Globus pallidus (tissue), 1 donor: ENCODE data around the gene PSMF1.
"Not testable (repeated sequence)": the region's sequence is repeated elsewhere in the genome, so short reads cannot be mapped to it uniquely, and the experiment has no call there.

Experiments
- DNase-seq: peaks from one replicate; pipeline ENCODE4 v3.0.0-alpha.2; 2015; ENCODE audit warnings: low spot score

PSMF1 gene

DNA sequence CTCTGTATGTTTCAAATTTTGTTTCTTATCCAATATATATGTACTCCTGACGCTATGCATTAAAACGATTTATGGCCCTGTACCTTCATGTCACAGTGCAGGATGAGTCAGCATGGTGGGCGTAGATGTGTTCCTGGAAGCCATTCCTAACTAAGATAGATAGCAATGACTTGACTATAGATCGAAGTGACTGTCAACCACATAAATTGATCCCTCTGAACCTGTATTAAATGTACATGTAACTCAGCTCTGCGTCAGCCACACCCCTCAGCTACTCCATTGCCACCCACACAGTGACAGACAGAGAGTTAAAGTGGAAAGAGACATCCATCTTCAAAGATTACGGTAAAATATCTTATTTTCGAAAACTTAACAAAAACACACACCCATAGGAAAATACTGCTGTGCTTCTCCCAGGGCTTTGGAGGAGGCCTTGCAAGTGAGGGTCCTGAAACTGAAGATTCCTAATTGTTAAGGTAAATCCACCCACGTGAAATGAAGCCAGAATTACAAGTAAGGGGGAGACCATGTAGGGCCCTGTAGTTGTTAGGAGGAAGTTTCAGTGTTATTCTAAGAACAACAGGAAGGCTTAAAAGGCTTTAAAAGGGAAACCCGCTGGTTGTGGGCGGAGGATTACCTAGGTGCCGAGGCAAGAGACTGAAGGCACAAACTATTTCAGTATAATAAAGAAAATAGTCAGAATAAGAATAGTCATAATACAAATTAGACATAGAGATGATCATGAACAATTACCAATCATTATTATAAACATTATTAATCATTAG is 97.2 kb downstream of the PSMF1 start:
- DNase-seq, result no peak

DNA sequence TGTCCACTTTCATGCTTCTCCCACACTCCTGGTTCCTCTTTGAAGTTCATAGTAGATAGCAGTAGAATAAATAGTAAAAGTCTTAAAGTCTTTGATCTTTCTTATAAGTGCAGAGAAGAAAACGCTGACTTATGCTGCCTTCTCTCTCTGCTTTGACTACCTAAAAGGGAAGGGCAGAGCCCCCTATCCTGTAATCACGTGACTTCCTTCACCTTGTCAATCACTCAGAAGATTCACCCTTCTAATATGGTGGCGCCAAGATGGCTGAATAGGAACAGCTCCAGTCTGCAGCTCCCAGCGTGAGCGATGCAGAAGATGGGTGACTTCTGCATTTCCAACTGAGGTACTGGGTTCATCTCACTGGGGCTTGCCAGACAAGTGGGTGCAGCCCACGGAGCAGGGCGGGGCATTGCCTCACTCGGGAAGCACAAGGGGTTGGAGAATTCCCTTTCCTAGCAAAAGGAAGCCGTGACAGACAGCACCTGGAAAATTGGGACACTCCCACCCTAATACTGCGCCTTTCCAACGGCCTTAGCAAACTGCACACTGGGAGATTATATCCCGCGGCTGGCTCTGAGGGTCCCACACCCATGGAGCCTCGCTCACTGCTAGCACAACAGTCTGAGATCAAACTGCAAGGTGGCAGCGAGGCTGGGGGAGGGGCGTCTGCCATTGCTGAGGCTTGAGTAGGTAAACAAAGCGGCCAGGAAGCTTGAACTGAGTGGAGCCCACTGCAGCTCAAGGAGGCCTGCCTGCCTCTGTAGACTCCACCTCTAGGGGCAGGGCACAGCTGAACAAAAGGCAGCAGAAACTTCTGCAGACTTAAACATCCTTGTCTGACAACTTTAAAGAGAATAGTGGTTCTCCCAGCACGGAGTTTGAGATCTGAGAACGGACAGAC is 98.4 kb downstream of the PSMF1 start:
- DNase-seq, result not testable (repeated sequence)
